Iris pigment epithelial cell (primary cell): ENCODE measurements around the gene FHOD3.
A peak's percentile ranks its signal among the peaks of the same experiment; 100 is the strongest.
"Not testable (repeated sequence)": the region's sequence is repeated elsewhere in the genome, so short reads cannot be mapped to it uniquely, and the experiment has no call there.

Source experiments
- DNase-seq: peaks from one replicate; pipeline ENCODE4 v3.0.0-alpha.2; 2011; ENCODE audit warnings: low read depth

Gene FHOD3

GRCh38 chr18:36451454-36452251 lies 154.1 kb downstream of the FHOD3 start:
- no peak for DNase-seq

GRCh38 chr18:36454245-36454644 lies 156.7 kb downstream of the FHOD3 start:
- DNase-seq, result no peak

- no peak for DNase-seq
Measured at GRCh38 chr18:36454848-36455458, 157.4 kb downstream of the FHOD3 start.

GRCh38 chr18:36455931-36456330 lies 158.4 kb downstream of the FHOD3 start:
- DNase-seq, result no peak

DNA sequence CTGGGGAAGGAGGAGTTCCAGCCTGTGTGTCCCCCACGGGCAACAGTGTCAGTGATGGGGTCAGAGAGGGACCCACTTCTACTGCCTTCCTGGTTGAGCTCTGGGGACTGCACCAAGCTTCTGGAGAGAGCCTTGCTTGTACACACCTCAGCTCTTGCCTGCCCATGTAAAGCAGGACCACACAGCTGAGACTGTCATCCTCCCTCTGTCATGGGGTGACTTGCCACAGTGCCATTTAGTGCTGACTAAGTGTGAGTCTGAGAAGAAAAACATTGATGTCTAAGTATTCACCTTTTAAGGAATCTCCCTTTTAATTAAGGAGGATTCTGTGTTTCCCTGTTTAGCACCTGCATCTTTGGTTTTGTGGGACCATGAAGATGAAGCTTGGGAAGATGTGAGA lies 159.1 kb downstream of the FHOD3 start:
- DNase-seq, result no peak

- no peak for DNase-seq
Measured at GRCh38 chr18:36457683-36458082, 160.2 kb downstream of the FHOD3 start.

DNA sequence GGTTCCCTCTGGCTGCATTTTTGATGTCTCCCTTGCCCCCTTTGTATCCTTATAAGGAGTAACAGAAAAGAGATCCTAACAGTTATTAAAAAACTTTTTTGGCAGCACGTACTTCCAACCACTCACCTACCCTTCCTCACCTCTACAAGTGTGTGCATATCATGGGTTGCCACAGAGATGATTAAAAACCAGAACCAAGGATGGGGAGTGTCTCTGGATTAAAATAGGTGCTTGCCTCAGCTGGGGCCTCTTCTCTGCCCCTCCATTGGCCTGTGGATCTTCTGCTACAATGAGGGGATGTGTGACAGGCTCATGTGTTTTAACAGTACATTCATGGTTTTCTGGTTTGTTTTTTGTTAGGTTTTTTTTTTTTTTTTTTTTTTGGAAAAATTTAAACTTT lies 160.8 kb downstream of the FHOD3 start:
- DNase-seq, result no peak

GRCh38 chr18:36459203-36459602 lies 161.7 kb downstream of the FHOD3 start:
- no peak for DNase-seq

DNA sequence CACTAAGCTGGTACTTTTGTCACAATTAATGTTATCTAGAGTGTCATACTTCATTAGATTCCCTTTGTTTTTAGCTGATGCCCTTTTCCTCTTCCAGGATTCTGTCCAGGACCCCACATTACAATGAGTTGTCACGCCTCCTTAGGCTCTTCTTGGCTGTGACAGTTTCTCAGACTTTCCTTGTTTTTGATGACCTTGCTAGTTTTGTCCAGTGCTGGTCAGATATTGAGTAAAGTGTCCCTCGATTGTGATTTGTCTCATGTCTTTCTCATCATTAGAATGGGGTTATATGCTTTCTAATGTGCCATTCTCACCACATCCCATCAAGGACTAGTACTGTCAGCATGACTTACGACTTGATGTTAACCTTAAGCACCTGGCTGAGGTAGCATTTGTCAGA lies 162.3 kb downstream of the FHOD3 start:
- DNase-seq, result no peak

DNA sequence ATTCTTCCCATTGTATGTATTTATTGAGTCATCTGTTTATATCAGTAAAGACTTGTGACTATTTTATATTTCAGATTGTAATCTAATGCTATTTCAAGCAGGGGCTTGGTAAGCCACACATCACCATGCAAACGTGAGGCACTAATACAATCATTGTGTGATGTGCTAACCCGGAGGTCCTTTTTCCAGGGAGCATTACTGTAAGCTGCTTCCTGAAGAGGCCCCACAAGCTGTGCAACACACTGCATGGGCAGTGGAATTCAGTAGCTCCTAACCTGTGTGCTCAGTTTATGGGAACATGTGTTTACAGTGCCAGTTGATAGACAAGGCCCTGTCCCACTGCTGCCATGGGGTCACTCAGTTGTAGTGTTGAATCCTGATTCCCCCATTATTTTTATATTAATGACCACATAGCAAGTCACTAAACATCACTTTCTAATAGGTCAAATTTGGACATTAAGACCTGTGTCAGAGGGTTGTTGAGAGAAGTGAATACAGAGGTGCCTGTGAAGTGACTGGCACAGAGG lies 162.9 kb downstream of the FHOD3 start:
- DNase-seq, result no peak

DNA sequence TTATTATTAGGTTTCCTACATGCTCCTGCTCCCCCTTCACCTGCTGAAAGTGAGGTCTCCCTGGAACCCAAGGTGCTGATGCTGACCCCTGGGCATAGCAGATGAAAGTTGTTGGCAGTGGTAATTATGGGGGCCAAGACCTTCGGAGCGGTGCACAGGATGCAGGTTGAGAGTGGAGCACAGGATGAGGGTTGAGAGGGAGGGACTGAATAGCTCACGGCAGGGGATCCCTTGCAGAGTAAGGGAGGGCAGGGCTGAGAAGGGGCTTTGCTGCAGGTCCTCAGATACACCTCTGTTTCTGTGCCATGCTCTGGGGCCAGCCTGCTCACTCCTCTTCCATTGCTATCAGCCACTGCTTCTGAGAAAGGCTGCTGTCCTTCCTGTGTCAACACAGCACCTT lies 163.3 kb downstream of the FHOD3 start:
- no peak for DNase-seq

DNA sequence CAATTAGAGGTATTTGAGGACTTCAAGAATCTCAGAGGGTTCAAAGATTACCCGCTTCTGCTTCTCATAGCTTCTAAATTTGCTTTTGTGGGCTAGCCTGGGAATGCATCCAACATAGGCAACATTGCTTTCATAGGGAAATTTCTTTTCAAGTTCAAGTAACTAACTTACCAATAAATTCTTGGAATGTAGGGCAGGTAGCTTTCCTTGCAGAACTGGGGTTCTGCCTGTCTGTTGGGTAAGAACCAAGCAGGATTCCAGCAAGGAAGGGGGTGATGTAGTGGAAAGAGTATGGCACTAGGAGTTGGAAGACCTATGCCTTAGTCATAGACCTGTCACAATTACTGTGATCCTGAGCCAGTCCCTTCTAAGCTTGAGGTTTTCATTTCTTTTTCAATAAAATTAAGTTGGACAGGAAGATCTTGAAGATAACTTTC lies 164.1 kb downstream of the FHOD3 start:
- no peak for DNase-seq

- not testable (repeated sequence) for DNase-seq
Measured at GRCh38 chr18:36463516-36463915, 166.0 kb downstream of the FHOD3 start.

GRCh38 chr18:36464126-36464651 lies 166.7 kb downstream of the FHOD3 start:
- DNase-seq, result no peak

DNA sequence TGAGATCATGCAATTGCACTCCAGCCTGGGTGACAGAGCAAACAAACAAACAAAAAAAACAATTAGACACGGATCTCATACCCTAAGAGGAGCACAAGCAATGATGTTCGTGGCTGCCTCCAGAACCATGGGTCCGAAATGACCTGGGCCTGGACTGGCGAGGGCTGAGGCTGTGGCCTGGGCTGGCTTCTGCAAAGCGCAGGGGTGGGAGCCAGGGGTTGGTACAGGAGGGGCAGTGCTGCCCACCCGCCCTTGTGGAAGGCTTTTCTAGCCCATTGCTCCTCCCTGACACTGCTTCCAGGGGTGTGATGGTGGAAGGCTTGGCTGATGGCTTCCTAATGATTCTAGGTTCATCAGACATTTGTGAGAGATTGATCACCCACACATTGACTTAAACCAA lies 167.8 kb downstream of the FHOD3 start:
- DNase-seq, result no peak

GRCh38 chr18:36465970-36466369 lies 168.5 kb downstream of the FHOD3 start:
- no peak for DNase-seq

GRCh38 chr18:36467614-36468013 lies 170.1 kb downstream of the FHOD3 start:
- DNase-seq, result no peak

DNA sequence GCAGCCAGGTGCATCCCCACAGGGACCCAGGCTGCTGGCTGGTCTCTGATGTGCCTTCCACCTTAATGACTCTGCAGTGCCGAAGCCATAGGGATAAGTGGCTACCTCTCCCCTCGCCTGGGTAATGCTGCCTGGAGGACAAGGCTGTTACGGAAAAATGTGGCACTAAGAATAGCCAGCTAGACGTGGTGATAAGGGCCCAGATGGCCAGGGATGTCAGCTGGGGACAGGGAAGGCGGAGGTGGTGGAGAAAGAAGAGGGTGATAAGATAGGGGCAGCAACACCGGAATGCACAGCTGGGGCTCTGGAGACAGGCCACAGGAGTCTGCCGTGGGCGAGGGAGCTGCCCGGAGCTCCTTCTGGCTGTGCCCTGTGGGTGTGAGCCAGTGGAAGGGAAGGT lies 170.6 kb downstream of the FHOD3 start:
- DNase-seq, result no peak

GRCh38 chr18:36469461-36469860 lies 171.9 kb downstream of the FHOD3 start:
- DNase-seq, result no peak

GRCh38 chr18:36470896-36471295 lies 173.4 kb downstream of the FHOD3 start:
- no peak for DNase-seq

DNA sequence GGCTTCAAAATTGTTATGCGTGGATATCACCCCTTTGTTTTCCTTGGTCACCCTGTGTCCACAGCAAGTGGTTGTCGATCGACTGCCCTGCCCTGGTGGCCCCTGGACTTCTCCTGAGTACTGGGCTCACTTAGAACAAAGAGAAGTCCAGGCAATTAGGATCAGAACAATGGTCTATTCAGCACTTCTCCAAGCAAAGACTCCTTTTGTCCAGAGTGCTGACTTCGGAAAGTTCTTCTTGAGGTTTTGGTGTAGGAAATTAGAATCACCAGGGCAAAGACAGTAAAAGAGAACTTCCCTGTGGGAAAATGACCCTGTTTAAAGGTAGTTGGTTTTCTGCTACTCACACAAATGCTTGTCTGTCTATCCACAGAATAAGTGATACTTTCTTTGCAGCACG lies 173.9 kb downstream of the FHOD3 start:
- no peak for DNase-seq

GRCh38 chr18:36476433-36476832 lies 178.9 kb downstream of the FHOD3 start:
- peak; percentile 22 for DNase-seq

DNA sequence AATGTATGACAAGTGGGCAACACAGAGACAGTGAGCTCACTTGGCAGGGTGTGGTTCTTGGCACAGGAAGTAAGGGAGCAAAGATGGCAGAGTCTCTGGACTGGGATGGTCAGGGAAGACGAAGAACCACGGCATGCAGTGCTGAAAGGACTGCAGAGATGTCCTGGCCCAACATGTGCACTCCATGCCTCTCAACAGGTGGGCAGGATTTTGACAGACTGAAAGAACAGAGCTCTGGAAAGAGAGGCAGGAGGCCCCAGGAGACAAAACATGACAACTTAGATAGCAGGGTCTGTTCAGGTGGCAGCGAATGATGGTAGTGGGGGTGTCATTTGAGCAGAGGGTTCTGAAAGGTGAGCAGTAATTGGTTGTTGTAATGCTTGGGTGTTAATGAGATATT lies 180.3 kb downstream of the FHOD3 start:
- no peak for DNase-seq
